HG02870 (cell line): ENCODE measurements around the gene SNAPIN.
"Not testable (repeated sequence)": the region's sequence is repeated elsewhere in the genome, so short reads cannot be mapped to it uniquely, and the experiment has no call there.

Source experiments
- ATAC-seq: cut with Tn5 transposase; IDR thresholded peaks from one replicate; pipeline ENCODE4 v1.9.1; 2021; ENCODE audit warnings: mild to moderate bottlenecking, moderate library complexity; ENCODE audit not compliant: unreplicated experiment

Gene SNAPIN

DNA sequence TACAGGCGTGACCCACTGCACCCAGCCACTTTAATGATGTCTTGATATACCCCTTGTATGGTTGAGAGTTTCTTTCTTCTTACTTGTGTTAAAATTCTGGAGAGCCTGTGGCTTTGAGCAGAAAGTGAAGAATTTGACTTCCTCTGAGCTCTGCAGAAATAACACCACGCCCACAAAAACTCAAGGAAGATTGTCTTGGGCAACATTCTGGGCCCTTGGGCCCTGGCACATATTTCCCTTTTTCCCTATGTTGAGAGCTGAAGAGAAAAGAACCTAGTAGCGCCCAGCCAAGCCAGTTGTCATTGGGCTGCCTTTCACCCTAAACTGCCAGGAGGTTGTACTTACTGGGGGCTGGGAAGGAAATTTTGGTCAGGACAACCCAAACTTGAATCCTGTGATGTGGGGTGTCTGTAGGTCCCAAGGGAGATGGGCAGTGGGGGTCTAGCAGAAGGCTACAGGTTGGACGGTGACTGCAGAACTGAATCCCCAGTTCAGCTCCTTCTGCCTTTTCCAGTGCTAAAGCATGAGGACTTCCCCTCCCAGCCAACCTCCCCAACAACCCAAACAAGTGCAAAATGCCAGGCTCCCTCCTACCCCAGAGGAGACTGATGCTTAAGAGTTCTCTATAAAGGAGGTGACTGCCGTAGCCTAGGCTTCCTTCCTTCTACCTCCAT, 11.7 kb upstream of the SNAPIN start:
- ATAC-seq, result no peak

DNA sequence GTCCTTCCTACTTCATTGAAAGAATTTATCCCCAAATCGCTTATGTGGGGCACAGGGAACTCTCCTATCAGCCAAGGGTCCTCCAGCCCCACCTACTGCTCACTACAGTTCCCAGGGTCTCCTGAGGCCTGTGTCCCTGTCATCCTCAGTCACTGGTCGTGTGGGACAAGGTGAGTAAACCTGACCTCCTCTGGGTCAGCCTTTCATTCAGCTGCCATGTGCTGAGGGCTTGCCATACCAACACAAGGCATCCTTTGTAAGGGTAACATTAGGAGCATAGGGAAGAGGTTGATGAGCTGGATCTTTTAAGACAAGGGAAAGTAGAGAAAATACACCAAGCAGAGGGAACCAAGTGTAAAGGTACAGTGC, 11.2 kb upstream of the SNAPIN start:
- ATAC-seq, result no peak

DNA sequence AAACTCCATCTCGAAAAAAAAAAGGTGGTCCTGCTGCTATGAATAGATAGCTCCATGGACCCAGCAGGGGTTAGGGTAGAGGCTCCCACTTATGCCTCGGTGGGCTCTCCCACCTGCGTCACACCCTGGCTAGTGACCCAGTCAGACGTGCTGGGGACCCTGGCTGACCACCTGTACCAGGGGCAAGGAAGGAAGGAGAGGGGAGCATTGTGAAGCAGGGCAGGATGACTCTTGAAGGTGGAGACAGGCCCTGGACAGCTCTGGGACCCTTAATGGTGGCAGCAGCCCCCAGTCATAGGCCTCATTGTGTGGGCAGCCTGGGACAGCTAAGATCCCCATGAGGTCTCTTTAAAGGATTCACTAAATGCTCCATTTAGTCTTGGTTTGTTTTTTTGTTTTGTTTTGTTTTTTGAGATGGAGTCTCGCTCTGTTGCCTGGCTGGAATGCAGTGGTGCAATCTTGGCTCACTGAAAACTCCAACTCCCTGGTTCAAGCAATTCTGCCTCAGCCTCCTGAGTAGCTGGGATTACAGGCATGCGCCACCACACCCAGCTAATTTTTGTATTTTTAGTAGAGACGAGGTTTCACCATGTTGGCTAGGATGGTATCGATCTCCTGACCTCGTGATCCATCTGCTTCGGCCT, 10.4 kb upstream of the SNAPIN start:
- no peak for ATAC-seq

DNA sequence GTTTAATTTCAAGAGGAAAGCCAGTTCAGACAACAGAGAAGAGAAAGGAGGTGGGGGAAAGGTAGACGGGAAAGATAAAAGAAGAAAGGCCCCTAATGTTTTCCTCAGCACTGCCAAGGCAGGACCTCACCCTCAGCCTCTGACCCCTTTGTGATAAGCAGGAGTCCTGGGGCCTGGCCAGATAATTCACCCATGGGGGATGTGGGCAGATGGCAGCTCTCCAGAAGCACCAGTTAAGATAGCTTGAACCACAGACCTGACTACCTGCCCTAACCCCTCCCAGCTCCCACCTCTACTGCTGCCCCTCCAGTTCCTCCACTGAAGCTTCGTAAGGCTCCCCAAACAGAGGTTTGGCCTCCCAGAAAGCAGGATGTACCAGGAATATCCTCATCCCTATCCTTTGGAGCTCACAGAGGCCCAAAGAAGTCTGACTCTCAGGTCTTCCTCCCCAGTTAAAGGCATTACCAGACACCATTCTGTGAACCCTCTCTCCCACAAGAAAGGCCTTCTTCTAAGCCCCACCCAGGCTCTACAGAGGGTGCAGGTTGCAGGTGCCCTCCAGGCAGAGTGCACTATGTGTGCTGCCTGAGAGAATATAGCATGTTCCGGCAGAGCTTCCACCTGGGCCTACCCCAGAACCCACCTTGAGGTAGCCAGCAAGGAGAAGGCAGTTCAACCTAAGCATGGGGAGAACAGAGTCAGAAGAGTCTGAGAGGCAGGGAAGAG, 9.2 kb upstream of the SNAPIN start:
- ATAC-seq, result no peak

DNA sequence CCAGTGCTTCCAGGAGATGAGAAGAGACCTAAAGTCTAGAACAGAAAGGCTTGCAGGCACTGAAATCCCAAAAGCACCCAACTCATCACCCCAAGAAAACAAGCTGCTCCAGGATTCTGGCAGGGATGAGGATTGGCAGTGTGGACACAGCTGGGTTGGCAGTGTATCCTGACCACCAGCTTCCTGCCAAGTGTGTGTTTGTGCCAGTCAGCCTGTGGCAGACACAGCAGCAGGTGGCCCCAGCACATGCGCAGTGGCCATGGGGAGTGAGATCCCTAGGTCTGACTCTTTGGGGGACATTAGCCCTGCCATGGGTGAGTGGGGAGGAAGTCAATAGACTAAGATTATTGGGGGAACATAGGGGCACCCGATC, 8.7 kb upstream of the SNAPIN start:
- ATAC-seq, result no peak

DNA sequence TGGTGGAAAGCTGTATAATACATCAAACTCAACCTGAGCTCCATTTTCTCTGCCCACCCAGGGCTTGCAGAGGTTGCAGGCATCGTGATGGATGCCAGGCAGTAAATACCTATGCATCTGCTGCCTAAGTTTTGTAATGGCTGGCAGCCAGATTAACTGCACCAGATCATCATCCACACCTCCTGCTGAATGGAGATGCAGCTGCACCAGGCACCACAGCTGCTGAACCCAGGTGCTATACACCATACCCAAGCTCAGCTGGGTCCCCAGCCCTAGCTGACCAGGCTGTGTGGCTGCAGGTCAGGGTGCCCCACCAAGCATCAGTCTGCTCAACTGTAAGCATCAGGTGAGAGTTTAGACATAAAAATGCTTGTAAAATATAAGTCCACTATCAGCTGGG, 6.7 kb upstream of the SNAPIN start:
- no peak for ATAC-seq

DNA sequence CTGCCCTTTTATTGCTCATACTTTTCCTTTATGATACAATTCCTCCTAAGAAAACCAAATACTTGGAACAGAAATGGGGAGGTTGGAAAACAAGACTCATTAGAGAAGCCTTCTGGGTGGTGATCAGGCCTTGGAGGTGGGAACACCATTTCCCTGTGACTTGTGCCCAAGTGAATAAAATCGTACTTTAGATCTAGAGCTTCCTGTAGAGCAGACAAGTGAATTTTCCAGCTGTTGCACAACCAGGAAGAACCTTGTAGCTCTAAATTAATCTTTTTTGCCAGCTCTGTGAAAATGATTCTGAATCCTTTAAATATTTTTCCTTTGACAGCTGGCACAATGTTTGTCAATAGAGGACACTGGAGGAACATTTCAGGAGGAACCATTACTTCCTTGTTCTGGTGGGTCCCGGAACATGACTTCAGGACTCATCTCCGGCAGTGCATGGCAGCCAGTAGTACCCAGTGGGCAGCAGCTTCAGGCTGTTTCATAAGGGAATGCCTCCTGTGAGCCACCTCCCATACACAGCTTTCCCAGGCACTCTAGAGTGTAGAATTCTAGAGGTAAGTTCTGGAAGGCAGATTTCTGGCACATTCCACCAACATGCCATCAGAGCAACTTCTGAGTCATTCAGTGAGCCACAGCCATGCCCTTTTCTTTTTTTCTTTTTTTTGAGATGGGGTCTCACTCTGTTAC, 5.5 kb upstream of the SNAPIN start:
- no peak for ATAC-seq

DNA sequence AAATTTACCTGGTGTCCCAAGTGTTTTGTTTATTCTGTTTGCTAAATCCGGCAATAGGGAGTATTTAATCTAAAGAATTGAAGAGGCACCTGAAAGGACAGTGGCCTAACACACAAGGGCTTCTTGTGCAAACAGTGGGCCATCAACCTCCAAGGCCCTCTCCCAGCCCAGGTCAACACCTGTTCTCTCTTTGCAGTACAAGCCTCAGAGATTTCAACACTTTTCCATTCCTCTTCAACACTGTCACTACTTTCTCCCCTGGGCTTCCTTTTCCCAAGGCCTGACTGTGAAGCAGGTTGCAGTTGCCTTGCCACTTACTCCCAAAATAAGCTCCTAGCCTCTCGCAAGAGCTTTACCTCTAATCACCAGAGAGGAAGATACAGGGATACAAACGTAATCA, 3.2 kb upstream of the SNAPIN start:
- ATAC-seq, result no peak

DNA sequence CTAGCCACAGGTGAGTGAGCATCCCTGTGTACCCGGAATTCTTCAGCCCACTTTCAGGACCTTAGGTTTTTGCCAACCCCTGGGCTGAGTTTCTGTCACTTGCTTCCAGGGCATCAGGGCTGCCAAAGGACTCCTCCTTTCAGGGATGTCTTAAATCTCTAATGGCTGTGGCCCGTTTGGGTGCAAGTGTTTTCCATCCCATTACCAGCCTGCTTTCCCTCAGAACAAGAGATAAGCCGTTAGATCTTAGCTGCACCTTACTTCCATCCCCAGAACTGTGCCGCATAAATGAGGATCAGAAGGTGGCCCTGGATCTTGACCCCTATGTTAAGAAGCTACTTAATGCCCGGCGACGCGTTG, 652 bp downstream of the SNAPIN start:
- ATAC-seq, result no peak

DNA sequence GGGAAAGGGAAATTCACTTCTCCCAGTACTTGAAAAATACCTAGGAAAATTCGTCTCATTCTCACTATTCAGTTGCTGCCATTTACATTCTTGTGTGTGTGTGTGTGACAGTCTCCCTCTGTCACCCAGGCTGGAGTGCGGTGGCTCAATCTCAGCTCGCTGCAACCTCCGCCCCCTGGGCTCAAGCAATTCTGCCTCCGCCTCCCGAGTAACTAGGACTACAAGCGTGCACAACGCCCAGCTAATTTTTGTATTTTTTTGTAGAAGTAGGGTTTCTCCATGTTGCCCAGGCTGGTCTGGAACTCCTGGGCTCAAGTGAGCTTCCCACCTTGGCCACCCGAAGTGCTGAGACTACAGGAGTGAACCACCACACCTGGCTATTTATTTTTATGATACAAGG, 1.2 kb downstream of the SNAPIN start:
- ATAC-seq, result no peak

DNA sequence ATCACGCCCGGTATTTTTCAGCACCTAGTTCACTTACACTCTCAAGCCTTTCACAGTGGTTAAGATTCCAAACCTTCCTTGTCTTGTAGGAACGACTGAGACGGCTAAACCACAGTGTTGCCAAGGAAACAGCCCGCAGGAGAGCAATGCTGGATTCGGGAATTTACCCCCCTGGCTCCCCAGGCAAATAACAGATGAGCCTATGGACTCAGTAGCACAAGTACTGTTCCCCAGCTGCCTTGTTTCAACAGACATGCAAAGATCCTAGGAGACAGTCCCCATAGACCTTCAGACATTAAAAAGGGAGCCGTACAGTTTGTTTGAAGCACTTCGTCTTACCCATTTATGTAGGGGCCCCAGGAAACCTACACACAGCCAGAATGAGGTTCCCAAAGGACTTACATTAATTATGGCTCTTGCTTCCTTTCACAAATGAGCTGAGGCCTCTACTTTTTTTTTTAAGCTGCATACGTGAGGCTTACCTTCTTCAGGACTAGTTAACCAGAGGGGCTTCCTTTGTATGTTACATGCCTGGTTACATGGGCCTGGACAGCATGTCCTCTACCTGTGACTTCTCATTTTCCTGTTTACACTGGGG, 2.7 kb downstream of the SNAPIN start:
- no peak for ATAC-seq

DNA sequence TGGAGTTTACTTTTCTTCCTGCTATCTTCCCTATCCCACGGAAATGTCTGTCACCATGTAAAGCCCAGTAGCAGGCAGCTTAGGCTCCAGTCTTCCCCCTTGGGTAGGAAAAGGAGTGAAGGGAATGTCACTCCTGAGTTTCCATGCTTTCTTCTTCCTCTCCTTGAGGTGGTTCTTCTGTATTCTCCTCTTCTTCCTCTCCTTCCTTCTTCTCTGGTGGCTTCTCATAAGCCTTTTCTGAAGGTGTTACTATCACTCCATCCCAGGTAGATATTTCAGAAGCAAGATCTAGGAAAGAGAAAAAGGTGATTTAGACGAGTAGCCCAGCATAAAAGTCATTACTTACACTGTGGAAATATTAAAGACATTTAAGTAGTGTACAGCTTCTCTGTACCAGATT, 3.8 kb downstream of the SNAPIN start:
- no peak for ATAC-seq

DNA sequence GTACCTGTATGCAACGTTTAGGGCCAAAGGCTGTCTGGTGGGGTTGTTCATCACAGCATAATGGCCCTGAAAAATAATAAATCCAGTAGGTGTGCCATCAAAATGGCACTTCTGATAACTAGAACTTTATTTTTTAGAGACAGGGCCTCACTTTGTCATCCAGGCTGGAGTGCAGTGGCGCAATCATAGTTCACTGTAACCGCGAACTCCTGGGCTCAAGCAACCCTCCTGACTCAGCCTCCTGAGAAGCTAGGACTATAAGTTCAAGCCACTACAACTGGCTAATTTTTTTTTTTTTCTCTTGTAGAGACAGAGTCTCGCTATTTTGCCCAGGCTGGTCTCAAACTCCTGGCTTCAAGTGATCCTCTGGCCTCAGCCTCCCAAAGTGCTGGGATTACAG, 4.7 kb downstream of the SNAPIN start:
- ATAC-seq, result no peak

DNA sequence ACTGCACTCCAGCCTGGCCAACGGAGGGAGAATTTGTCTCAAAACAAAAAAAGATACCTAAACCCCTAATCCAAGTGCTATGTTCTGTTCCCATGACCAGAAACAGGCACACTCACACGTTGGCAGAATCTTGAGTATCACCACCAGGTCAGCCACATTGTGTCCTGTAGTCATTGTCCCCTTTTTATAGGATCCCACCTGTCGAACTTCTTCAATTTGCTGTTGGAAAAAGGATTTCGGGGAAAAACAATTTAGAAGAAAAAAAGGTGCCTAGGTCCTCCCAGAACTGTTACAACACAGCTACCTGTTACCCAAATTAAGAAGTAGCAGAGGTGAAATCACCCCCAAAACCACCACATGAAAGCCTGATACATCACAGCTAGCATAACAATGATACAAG, 8.9 kb downstream of the SNAPIN start:
- ATAC-seq, result no peak

DNA sequence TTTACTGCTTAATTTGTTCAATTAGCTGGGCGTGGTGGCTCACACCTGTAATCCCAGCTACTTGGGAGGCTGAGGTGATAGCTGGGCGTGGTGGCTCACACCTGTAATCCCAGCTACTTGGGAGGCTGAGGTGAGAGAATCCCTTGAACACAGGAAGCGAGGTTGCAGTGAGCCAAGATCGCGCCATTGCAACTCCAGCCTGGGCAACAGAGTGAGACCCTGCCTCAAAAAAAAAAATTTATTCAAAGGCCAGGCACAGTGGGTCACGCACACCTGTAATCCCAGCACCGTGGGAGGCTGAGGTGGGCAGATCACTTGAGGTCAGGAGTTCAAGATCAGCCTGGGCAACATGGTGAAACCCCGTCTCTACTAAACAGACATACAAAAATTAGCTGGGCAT, 10.2 kb downstream of the SNAPIN start:
- not testable (repeated sequence) for ATAC-seq

DNA sequence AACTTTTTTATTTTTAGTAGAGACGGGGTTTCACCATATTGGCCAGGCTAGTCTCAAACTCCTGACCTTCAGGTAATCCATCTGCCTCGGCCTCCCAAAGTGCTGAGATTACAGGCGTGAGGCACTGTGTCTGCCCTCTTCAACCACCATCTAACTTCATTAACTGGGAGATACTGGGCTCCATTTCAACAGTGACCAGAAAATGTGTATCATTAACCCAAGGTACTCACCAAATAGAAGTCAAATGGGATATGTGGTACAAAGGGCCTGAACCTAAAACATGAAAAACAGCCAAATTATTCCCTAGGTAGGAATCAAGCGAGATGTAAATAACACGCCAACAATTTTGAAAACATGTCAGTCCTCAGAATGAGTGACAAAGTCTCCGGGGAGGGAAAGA, 11.1 kb downstream of the SNAPIN start:
- ATAC-seq, result no peak

DNA sequence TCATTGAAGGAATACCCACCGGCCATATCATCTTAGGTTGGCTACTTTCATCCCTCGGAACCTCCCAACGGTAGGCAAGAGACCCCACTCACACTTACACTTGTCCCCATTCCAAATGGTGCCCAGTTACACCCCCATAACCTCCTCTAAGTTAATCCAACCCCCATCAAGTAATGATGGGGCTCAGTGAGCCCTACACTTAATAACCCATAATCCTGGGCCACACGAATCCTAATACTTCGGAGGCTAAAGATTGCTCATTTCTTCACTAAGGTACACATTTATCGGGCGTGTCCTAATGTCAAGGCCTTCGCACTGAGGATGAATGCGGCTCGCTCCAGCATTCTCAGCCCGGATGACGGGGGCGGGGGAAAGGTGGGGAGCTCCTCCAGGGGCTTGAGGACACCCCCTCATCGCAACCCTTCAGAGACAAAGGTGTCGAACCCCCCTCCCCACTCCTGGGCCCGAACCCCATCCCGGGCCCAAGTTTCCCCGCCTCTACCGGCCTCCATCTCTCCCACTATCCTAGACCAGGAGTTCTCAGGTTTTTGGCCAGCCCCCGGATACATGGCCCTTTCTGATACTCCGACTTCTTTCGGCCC, 11.9 kb downstream of the SNAPIN start:
- ATAC-seq, result peak; percentile 2

DNA sequence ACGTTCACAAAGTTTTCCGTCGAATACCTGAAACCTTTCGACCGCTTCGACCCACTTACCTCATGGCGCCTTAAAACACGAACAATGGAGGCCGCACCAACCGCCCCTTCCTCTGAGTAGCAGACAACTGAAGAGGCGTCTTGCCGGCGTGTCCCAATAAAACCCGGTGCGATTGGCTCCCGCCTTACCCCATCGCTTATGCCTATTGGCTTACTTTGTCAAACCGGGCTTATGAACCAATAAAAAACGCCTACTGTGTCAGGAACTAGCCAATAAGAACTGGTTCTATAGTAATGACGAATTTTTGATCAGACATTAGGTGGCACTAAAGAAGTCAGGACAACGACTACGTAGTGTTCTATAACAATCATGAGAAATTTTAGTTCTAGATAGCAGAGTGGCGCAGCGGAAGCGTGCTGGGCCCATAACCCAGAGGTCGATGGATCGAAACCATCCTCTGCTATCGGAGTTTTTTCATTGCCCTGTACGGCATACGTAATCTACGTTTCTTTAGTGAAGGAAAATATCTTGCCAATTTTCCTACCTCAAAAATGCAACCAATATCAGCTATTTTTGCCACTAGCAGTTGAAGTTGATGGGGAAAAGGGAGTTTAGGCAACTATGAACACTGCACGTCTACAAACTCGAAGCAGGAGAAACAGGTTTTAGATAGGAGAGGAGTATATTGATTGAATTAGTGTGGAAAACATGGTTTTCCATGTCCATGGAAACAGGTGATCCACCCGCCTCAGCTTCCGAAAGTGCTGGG, 12.5 kb downstream of the SNAPIN start, which contains the start of gene ILF2:
Gene ILF2, minus strand, starts transcription at position 135 of the 769 bp plus-strand sequence. Its CDS starts 71 bp downstream, at position 64.
- ATAC-seq, result peak; percentile 96

DNA sequence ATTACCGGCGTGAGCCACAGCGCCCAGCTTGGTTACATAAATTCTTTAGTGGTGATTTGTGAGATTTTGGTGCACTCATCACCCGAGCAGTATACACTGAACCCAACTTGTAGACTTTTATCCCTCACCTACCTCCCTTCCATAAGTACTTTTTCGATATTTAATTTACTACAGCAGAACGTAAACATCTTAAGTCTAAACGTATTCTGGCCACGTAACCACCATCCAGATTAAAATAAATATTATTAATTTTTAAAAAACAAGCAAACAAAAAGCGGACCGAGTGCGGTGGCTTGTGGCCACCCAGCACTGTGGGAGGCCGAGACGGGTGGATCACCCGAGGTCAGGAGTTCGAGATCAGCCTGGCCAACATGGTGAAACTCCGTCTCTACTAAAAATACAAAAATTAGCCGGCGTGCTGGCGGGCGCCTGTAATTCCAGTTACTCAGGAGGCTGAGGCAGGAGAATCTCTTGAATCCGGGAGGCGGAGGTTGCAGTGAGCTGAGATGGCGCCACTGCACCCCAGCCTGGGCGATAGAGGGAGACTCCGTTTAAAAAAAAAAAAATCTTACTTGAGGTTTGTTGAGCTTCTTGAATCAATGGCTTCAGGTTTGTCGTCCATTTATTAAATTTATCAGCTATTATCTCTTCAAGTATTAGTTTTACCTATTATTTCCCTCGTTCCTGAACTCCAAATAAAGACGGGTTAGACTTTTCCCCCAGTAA, 13.3 kb downstream of the SNAPIN start:
- peak; percentile 5 for ATAC-seq

DNA sequence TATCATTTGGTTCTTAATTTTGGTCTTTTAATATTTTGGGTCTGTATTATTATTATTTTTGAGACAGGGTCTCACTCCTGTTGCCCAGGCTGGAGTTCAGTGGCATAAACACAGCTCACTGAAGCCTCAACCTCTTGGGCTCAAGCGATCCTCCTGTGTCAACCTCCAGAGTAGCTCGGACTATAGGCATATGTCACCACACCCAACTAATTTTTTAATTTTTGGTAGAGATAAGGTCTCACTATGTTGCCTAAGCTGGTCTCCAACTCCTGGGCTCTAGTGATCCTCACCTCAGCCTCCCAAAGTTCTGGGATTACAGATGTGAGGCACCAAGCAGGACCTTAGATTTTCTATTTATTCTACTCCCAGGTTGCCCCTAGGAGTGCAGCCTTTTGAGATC, 15.0 kb downstream of the SNAPIN start:
- ATAC-seq, result no peak
